ENCODE data around the gene SLC2A13.

DNA sequence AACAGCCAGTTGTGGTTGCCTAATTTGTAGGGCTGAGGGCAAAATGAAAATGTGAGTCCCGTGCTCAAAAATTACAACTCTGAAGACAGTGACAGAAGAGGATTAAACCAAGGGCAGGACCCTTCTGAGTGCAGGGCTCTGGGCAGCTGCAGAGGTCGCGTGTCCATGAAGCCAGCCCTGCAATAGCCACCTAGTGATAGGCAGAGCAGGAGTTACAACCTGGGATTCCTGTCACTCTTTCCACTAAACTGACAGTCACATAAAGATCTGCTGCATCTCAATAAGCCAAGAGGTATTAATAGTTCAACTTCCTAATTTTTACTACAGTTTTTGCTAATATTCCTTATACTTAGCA, 94.1 kb downstream of the SLC2A13 start:
- TF ChIP-seq, protein P1, sequence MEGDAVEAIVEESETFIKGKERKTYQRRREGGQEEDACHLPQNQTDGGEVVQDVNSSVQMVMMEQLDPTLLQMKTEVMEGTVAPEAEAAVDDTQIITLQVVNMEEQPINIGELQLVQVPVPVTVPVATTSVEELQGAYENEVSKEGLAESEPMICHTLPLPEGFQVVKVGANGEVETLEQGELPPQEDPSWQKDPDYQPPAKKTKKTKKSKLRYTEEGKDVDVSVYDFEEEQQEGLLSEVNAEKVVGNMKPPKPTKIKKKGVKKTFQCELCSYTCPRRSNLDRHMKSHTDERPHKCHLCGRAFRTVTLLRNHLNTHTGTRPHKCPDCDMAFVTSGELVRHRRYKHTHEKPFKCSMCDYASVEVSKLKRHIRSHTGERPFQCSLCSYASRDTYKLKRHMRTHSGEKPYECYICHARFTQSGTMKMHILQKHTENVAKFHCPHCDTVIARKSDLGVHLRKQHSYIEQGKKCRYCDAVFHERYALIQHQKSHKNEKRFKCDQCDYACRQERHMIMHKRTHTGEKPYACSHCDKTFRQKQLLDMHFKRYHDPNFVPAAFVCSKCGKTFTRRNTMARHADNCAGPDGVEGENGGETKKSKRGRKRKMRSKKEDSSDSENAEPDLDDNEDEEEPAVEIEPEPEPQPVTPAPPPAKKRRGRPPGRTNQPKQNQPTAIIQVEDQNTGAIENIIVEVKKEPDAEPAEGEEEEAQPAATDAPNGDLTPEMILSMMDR (IDR thresholded peaks at IDR 0.05; ENCODE audit: insufficient read depth, low read length, poor library complexity, severe bottlenecking), result no peak
- no peak for TF ChIP-seq EZH2phosphoT487 (conservative IDR thresholded peaks at IDR 0.05; ENCODE audit: low read length)
